GM21423 (cell line): ENCODE results near the gene CACNB1.
"Not testable (repeated sequence)": the region's sequence is repeated elsewhere in the genome, so short reads cannot be mapped to it uniquely, and the experiment has no call there.

ENCODE experiments used
- ATAC-seq: cut with Tn5 transposase; IDR thresholded peaks from one replicate; pipeline ENCODE4 v1.9.1; 2021; ENCODE audit warnings: mild to moderate bottlenecking, moderate library complexity; ENCODE audit not compliant: unreplicated experiment

CACNB1 gene

GRCh38 chr17:39177256-39177655 is 20.2 kb downstream of the CACNB1 start:
- no peak for ATAC-seq

- ATAC-seq: no peak
These were observed 21.8 kb downstream of the CACNB1 start for GRCh38 chr17:39175695-39176093.

- no peak for ATAC-seq
These were observed 22.4 kb downstream of the CACNB1 start for GRCh38 chr17:39174920-39175694.

- ATAC-seq: no peak
These were observed 23.8 kb downstream of the CACNB1 start for GRCh38 chr17:39173526-39174274.

GRCh38 chr17:39173080-39173479 is 24.4 kb downstream of the CACNB1 start:
- ATAC-seq: no peak

GRCh38 chr17:39171933-39172332 is 25.5 kb downstream of the CACNB1 start:
- ATAC-seq: no peak

- ATAC-seq: no peak
These were observed 26.9 kb downstream of the CACNB1 start for GRCh38 chr17:39170558-39170957.

- ATAC-seq: no peak
These were observed 27.4 kb downstream of the CACNB1 start for GRCh38 chr17:39170109-39170508.

GRCh38 chr17:39169518-39169917 is 28.0 kb downstream of the CACNB1 start:
- no peak for ATAC-seq

GRCh38 chr17:39169101-39169500 is 28.4 kb downstream of the CACNB1 start:
- ATAC-seq: no peak

- not testable (repeated sequence) for ATAC-seq
These were observed 29.0 kb downstream of the CACNB1 start for GRCh38 chr17:39168503-39168902.

- no peak for ATAC-seq
These were observed 30.0 kb downstream of the CACNB1 start for GRCh38 chr17:39167476-39167875.

- no peak for ATAC-seq
These were observed 30.8 kb downstream of the CACNB1 start for GRCh38 chr17:39166437-39167335.

GRCh38 chr17:39165841-39166349 is 31.6 kb downstream of the CACNB1 start, which contains the start of gene ARL5C:
Gene ARL5C (minus strand): TSS chr17:39166161. CDS start chr17:39165760, 401 bp downstream.
- ATAC-seq: no peak

- no peak for ATAC-seq
These were observed 32.2 kb downstream of the CACNB1 start for GRCh38 chr17:39165178-39165840.

- peak; percentile 77 for ATAC-seq
These were observed 32.8 kb downstream of the CACNB1 start for GRCh38 chr17:39164675-39165143.

GRCh38 chr17:39161962-39162361 is 35.5 kb downstream of the CACNB1 start:
- ATAC-seq: no peak

GRCh38 chr17:39158623-39159022 is 38.8 kb downstream of the CACNB1 start:
- no peak for ATAC-seq

GRCh38 chr17:39156491-39156890 is 41.0 kb downstream of the CACNB1 start:
- no peak for ATAC-seq

- no peak for ATAC-seq
These were observed 41.8 kb downstream of the CACNB1 start for GRCh38 chr17:39155654-39156053.
